Measurements from ENCODE around the gene CCDC141.

Gene CCDC141

DNA sequence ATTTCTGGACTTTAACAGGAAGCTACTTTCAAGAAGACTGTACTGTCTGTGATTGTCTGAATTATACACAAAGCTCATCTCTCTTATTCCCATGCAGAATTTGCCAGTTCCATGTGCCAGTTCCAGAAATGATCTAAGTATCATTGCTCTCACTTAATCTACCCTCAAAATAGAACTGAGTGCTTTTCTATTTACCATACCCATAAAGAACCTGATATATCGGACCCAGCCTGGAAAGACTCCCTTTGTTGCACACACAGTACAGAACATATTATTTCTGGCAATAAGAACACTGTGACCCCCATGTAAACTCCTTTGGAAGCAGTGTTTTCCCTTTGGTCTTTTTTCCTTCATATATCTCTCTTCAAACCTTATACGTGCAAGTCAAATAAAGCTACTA, 140.4 kb downstream of the CCDC141 start:
- DNase-seq, result no peak

- DNase-seq, result no peak
These were observed 141.1 kb downstream of the CCDC141 start for GRCh38 chr2:178908810-178909209.

DNA sequence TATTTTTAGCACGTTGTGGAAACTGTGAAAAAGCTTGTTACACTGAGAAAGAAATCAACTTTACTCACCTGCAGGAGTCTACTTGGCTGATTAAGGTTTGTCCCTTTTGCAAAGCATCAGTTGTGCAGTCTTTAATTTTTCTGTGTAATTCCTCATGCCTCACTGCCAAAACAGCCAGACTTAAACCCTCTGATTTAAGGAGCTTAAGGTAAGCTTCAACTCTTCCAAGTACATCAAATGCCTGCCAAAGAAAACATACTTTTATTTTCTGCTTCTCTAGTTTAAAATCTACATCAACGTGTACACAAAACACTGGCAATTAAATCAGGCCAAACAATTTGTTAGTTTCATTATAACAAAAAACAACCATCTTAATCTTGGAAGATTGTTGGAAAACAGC, 144.7 kb downstream of the CCDC141 start:
- no peak for DNase-seq

DNA sequence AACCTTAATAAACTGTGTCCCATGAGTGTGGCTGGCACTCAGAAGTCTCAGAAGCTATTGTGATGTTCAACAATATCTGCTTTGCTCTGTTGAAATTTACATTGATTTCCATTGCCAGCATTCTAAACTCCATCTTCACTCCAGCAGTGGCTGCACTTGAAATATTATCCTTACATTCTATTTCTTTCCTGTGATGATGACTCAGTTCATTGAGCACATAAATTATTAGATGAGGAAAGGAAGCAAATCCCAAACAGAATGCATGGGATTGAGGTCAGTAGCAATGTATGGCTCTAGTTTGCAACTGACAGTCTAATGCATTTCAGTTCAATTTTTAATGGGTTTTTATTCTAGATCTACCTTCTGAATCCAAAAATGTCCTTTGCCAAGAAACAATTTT, 150.3 kb downstream of the CCDC141 start:
- DNase-seq, result no peak

- no peak for DNase-seq
These were observed 154.1 kb downstream of the CCDC141 start for GRCh38 chr2:178895872-178896271.

DNA sequence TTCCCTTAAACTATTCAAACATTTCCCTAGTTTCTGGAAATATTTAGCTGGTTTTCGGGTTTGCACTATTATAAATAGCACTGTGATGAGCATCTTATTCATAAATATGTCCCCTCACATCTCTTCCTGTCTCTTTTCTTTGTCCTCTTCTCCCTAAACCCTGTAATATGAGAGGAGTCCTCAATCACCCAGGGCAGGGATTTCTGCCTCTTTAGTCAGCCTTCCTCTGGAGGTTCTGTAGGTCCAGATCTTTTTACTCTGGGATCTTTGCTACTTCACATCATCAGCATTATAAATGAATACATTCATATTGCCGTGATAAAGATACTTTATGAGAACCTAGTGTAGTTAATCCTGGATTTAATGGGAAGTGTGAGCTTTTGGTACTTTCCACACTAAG, 154.8 kb downstream of the CCDC141 start:
- no peak for DNase-seq

DNA sequence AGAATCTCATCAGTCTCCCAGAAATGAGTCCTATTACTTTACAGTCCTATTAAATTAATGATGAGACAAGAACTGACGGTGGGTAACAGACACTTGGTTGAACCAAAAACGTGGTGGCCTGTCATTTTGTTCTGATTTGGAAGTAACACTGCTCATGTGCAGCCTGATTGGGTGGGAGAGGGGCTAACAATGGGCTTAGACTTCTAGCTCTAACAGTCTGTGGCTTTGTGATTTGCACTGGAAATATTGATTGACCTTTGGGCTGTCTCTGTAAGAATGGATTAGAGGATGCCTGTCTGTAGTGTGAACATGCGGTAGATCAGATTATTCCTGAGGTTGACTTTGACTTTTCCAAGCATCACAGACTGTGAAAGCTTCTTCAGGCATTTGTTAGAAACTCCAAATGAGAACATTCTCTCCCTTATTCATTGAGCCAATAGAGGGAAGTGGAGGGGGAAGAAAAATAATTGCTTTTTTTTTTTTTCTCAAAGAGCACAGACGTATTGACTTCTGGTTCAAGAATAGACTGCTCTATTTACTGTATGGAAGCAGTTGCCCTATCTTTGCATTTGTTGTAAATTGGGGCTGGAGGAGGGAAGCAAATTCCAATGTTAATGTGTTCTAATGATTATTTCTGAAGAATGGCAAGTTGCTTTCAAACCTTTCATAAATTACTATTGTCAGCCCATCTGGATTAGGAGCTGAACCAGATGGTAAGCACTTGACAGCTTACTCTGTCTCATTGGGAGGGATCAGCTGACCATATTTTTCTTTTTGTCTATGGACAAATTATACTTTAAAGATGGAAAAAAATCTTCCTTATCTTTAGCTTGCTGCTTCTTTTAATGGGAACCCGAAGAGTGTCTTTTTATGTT, 156.9 kb downstream of the CCDC141 start:
- no peak for DNase-seq

GRCh38 chr2:178891959-178892485, 157.9 kb downstream of the CCDC141 start:
- no peak for DNase-seq

DNA sequence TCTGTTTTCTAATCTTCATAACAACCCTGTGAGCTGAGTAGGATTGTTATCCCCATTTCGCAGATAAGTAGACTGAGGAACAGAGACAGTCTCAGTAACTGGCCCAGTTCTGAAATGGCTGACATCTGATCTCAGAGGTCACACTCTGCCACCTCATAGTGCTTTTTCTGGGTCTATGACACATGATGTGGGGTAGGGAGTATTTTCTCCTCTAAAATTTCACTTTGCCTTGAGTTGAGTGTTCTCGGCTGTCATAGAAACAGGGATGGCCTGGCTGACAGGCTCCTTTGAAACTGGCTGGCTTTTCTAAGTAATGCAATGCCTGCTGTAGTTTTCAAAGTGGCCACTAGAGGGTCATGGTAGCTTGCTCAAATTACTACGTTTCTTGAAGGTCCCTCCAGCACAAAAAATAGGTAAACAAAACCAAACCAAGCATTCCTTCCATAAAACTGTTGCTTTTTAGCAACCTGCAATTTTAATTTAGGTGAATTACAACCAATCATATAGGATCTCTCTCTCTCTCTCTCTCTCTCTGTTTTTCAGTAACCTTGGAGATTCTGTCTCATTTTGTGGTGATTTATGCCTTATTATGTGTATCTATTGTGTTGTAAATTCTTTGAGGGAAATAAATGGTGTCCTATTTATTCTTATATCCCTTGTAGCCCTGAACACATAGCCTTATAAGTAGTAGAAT, 158.5 kb downstream of the CCDC141 start:
- peak in 9 of 14 donors; percentile 2 to 38 (median 21) for DNase-seq

DNA sequence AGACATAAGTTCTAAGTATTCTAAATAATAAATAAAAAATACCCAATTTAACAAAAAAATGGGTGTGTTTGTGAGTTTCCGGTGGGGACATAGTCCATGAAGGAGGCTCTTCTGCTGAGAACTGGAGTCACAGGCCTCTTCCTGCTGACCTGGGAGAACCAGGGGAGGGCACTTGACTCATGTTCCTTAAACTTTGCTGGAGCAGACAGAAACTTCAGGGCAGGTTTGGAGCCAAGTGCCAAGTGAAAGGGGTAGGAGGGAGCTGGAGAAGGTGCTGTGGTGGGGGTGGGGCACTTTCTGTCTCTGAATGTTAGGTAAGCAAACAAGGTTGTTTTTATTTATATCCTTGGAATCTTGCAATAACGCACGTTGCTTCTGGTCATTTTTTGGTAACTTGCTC, 163.9 kb downstream of the CCDC141 start:
- DNase-seq, result no peak

DNA sequence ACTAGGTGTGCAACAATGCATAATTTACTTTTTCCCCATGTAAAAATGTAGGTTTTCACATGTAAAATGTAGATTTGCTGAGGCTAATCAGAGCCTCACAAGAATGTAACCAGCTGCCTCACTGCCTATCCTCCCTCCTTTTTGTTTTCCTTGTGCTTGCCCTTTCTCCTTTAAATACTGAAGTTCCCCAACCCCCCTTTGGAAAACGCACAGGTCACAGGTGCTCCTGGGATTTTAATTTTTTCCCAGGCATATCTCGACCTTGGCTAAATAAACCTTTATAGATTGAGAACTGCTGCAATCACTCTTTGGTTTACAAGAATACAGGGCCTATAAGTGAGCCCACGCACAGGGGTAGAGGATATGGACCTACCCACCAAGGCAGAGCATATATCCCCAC, 165.5 kb downstream of the CCDC141 start:
- no peak for DNase-seq

GRCh38 chr2:178882666-178883440, 167.1 kb downstream of the CCDC141 start:
- no peak for DNase-seq

DNA sequence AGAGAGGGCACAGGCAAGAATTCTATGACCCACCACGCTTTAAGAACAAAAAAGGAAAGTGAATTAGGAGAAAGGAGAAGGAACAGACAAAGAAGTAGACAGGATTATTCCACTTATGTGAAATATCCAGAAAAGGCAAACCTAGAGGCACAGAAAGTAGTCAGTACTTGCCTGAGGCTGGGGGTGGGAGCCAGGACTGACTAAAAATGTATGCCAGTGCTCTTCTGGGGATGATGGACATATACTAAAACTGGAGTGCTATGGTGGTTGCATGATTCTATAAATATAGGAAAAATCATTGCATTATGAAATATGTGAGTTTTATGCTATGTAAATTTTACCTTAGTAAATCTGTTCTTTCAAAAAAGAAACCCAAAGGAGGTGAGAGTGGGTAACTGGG, 168.9 kb downstream of the CCDC141 start:
- DNase-seq, result no peak

DNA sequence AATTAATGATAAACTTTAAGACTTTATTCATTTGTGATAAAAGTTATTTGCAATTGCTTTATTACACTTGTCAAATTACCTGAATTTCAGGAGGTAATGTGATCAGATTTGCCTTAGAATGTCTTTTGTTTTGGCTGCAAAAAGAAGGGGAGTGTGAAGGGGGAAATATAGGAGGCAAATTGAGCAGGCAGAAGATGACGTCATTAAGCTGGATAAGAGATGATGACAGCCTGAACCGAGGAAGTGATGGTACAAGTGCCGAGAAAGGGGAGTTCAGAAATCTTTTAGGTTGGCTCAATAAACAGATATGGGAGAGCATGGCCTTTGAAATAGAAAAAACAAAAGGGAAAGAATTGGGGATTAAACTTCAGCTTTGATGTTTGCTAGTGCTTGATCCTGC, 169.7 kb downstream of the CCDC141 start:
- no peak for DNase-seq

DNA sequence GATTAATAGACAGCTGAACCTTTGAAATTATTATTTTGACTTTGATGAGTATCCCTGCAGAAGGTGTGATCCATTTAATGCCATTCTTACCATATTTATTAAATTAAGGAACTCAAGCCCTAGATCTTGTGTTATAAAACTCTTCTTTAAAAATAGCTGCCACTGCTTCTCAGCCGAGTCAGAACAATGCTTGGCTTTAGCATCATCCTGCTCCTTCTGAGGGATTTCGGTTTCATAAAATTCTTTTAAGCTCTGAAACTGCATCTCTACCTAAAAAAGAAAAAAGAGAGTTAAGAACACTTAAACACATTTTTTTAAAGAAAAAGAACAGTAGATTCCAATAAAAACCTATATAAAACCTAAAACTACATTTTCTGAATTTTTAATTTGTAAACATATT, 172.1 kb downstream of the CCDC141 start:
- no peak for DNase-seq

GRCh38 chr2:178874529-178875240, 175.3 kb downstream of the CCDC141 start:
- DNase-seq, result peak in 2 of 14 donors; percentile 15 to 26

DNA sequence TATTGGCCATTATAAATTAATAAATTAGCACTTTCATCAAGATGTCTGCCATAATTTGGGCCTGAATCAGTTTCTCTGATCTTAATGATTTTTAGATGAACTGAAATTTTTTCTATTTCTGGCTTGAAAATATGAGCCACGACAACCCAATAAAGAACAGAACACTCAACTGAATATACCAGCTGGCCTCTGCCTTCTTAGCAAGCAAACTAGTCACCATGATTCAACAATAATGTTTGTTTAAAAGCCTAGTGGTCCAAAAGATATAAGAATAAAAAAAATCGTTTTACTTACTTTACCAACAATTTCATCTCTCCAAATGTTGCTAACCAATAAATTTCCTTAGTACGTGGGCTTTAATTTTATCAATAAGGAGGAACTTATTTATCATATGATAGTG, 176.0 kb downstream of the CCDC141 start:
- DNase-seq, result no peak

- no peak for DNase-seq
These were observed 178.4 kb downstream of the CCDC141 start for GRCh38 chr2:178871536-178871935.

DNA sequence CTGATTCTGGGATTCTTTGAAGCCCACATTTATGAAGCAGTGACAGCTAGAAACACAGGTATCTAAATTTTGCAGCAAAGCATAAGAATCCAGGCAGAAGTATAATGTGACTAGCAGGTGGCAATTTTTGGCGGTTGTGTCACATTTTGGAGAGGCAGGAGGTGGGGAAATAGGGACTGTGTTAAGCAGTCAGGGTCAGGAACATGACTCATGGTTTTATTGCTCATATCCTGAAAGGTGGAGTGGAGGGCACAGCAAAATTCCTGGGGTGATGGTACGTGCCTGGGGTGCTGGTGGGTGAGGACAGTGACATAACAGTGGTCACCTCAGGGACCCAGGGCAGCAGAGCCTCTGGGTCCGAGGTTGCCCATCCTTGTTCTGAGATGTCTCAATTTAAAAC, 179.2 kb downstream of the CCDC141 start:
- no peak for DNase-seq

DNA sequence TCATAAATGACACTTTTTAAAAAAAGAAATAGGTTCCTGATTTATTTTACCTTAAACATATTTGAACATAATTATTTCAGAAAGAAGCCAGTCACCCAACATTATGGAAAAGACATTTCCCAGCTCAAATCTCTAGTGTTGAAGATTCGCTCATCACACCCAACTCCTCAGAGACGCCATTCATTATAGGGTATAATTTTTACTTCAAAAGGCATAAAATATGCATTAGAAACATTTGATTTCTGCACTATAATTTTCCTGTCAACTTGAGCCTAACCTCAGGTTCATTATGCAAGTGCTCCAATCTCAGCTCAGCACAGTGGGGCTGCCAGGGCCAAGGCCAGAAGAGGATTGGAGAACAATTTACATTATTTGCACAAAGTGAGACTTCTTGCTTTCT, 183.9 kb downstream of the CCDC141 start:
- no peak for DNase-seq

DNA sequence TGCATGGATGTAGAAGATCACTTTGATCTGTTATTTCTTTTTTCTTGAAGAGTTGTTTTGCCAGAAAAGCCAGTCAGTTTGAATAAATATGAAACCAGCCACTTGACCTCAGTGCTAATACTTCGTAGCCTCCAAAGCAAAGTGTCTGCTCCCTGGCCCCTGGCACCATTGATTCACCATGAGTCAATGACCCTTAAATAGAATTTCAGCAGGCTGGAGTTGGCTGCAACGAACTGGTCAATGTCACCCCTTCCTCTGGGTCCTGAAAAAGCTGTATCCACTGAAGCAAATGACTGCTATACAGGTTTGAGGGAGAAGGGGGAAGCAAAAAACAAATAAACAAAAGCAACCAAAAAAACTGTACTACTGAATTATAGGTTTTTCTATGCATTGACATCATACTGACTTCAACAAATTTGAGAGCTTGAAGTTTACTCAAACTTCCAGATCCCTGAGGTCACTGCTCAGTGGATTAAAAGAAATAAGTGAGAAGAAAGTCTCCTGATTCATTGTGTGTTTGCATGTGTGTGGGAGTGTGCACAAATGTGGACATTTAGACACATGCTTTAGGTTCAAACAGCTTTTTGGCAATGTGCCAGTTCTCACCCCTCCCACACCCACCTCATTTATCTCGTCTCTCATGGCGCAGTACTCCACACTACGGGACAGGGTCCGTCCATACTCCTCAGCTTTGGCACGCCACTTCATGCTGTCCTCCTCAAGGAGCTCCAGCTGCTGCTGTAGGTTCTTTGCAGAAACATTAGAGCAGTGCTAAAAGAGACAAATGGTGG, 184.6 kb downstream of the CCDC141 start:
- DNase-seq, result no peak

All from C1 segment of cervical spinal cord (tissue), 14 donors.